Measurements from ENCODE around the gene GDI2. TPM values are rescaled to one million over a fixed set of nuclear protein-coding genes. Genes with fewer than 3 reads are reported as not detected.

The GDI2 gene
- total RNA-seq, 1 donor from 2014 or later: 289 TPM

DNA sequence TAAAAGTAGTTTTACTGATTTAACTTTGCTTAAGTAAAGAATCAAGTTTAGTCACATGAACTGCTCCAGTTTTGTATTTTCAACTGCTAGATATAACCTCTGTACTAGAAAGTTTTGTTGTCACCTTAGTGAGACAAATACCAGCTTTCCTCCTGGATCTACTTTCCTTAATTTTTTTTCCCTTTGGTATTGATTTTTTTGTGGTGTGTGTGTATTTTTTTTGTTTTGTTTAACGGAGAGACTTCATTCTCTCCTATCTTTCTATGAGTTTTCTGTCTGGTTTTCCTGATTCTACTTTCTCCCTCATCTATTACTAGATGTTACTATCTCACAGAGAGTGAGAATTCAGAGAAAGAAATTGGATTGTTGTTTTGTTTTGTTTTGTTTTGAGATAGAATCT lies 76.6 kb downstream of the GDI2 start:
- ATAC-seq (ENCODE audit: low read depth): no peak
- no peak overlapping the region for H3K4me3 Mint-ChIP-seq
- intact Hi-C loops (cut with micrococcal nuclease): no loop called here
- CTCF ChIA-PET: interaction anchor here (0.8 kb wide), 1 partner anchor 41 kb away, joined by 3 read pairs; no protein-coding TSS in a partner anchor
- H3K9me3 Mint-ChIP-seq: no peaks in the 10 kb centered on the region
- DNase-seq: no peak
- no peak for TF ChIP-seq CTCF (IDR thresholded peaks at IDR 0.05)
- peaks cover 6% of the 10 kb centered on the region for H3K4me1 Mint-ChIP-seq
- H3K36me3 Mint-ChIP-seq (ENCODE audit: low read depth): peaks cover 76% of the 10 kb centered on the region
- H3K27ac Mint-ChIP-seq: no peak overlapping the region
- no peaks in the 10 kb centered on the region for H3K27me3 Mint-ChIP-seq
- POLR2A ChIA-PET: interaction anchor here (0.7 kb wide), 1 partner anchor 104 kb away, joined by 3 read pairs; no protein-coding TSS in a partner anchor

- CTCF ChIA-PET: interaction anchor here (1.6 kb wide), 1 partner anchor 105 kb away, joined by 4 read pairs; no protein-coding TSS in a partner anchor
- Mint-ChIP-seq H3K27me3 (no peaks in the 10 kb centered on the region), H3K36me3 (ENCODE audit: low read depth) (peaks cover 76% of the 10 kb centered on the region), H3K4me1 (peaks cover 2% of the 10 kb centered on the region), H3K9me3 (no peaks in the 10 kb centered on the region), H3K27ac (no peak overlapping the region), H3K4me3 (no peak overlapping the region)
- ATAC-seq (ENCODE audit: low read depth) (no peak), DNase-seq (no peak)
- TF ChIP-seq CTCF (IDR thresholded peaks at IDR 0.05): no peak
- POLR2A ChIA-PET: no interaction called here
- intact Hi-C loops (cut with micrococcal nuclease): no loop called here
Observed at GRCh38 chr10:5735119-5735518, 78.1 kb downstream of the GDI2 start.

GRCh38 chr10:5732141-5732540 lies 81.1 kb downstream of the GDI2 start:
- Mint-ChIP-seq H3K27me3 (no peaks in the 10 kb centered on the region), H3K9me3 (no peaks in the 10 kb centered on the region), H3K4me3 (no peak overlapping the region), H3K4me1 (peaks cover 2% of the 10 kb centered on the region), H3K36me3 (ENCODE audit: low read depth) (peaks cover 74% of the 10 kb centered on the region), H3K27ac (no peak overlapping the region)
- TF ChIP-seq CTCF (IDR thresholded peaks at IDR 0.05): no peak
- POLR2A ChIA-PET: no interaction called here
- intact Hi-C loops (cut with micrococcal nuclease): no loop called here
- DNase-seq (no peak), ATAC-seq (ENCODE audit: low read depth) (no peak)
- CTCF ChIA-PET: no interaction called here

DNA sequence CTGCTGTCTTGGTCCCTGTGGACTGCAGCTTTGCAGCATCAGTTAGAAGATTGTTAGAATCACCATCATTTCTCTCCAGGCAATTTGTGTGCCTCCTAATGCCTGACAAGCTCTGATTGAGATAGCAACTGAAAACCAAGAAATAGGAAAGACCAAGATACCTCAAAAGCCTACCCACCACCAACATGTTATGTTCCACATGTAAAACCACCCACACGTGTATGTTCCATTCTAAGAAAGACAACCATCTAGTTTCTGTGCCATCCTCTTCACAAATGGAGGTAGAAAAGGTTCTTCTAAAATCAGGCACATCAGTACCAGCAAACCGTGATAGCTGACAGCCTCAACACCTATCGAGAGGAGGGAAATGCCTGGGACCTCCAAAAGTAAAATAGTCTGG lies 81.7 kb downstream of the GDI2 start:
- DNase-seq (no peak), ATAC-seq (ENCODE audit: low read depth) (no peak)
- CTCF ChIA-PET: no interaction called here
- no peak overlapping the region for H3K4me3 Mint-ChIP-seq
- no peaks in the 10 kb centered on the region for H3K9me3 Mint-ChIP-seq
- peaks cover 1% of the 10 kb centered on the region for H3K4me1 Mint-ChIP-seq
- no peak for TF ChIP-seq CTCF (IDR thresholded peaks at IDR 0.05)
- no peaks in the 10 kb centered on the region for H3K27me3 Mint-ChIP-seq
- intact Hi-C loops (cut with micrococcal nuclease): loop anchor here (2.0 kb wide), 1 partner anchor 15 kb away; no protein-coding TSS in a partner anchor
- H3K36me3 Mint-ChIP-seq (ENCODE audit: low read depth): peaks cover 74% of the 10 kb centered on the region
- H3K27ac Mint-ChIP-seq: peak overlapping the region; percentile 1
- POLR2A ChIA-PET: no interaction called here

DNA sequence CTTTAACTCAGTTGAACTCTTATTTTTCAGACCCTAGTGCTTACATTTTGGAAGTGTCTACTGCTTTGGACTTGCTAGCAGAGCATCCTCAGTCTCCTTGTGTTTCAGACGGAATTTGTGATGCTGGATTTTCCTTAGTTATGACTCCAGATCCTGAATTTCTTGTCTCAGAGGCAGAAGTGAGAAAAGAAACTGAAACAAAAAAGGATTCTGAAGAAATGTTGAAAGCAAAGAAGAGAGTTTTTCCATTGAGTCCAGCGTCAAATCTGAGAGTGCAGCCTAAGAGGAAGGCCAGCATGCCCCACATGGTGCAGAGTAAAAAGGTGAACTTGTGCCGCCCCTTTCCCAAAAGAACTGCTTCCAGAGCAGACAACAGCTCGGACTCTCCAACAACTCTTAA lies 82.5 kb downstream of the GDI2 start:
- CTCF ChIA-PET: interaction anchor here (1.1 kb wide), 1 partner anchor 289 kb away, joined by 3 read pairs; no protein-coding TSS in a partner anchor
- POLR2A ChIA-PET: no interaction called here
- H3K27ac Mint-ChIP-seq: no peak overlapping the region
- no peaks in the 10 kb centered on the region for H3K9me3 Mint-ChIP-seq
- no peak for ATAC-seq (ENCODE audit: low read depth)
- no peak for DNase-seq
- no peak overlapping the region for H3K4me3 Mint-ChIP-seq
- H3K36me3 Mint-ChIP-seq (ENCODE audit: low read depth): peaks cover 74% of the 10 kb centered on the region
- H3K27me3 Mint-ChIP-seq: no peaks in the 10 kb centered on the region
- intact Hi-C loops (cut with micrococcal nuclease): loop anchor here (2.0 kb wide), 1 partner anchor 14 kb away; no protein-coding TSS in a partner anchor
- TF ChIP-seq CTCF (IDR thresholded peaks at IDR 0.05): no peak
- no peaks in the 10 kb centered on the region for H3K4me1 Mint-ChIP-seq
